ENCODE measurements around the gene MCRS1.
"Not testable (repeated sequence)": the region's sequence is repeated elsewhere in the genome, so short reads cannot be mapped to it uniquely, and the experiment has no call there.

Gene MCRS1
- 34.0 to 62.6 reads per million in 2 donors for total RNA-seq

DNA sequence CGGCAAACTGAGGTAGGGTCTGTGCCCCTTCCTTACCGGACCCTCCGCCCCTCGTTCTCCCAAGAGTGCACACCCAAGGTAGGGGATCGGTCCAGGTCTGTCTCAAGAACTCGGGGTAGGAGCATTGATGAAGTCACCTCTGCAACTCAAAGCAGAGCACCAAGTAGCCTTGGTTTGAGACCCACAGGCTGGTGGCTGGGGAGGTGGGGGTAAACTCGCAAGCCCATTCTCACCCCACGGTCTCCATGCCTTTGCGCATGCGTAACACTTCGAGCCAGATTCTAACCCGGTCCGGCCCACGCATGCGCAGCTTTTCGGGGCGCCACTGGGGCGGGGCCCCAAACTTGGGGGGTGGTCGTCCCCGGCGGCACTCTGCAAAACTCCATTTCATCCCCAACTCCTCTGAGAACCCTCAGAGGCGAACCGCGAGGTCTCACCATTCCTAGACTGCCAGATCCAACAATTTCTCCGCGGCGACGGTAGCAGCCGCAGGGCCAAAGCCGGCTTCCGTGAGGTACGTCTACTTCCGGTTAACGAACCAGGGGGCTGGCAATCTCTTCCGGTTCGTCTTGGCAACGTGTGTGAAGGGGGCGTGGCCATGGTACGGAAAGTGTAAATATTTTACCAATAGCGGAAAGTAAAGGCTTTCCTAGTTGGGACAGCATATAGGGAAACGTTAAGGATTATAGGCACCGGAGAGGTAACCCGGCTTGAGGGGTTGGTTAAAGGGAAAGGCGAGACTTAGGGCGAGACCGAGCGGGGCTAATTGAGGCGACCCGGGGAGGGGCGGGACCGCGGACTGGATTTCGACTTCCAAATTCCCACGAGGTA is at the start of gene MCRS1:
Gene MCRS1, minus strand, starts transcription at position 532 of the 831 bp plus-strand sequence. CDS start 1,411 bp downstream, outside the sequence.
- peak; percentile 76 to 96 (median 86) for DNase-seq

DNA sequence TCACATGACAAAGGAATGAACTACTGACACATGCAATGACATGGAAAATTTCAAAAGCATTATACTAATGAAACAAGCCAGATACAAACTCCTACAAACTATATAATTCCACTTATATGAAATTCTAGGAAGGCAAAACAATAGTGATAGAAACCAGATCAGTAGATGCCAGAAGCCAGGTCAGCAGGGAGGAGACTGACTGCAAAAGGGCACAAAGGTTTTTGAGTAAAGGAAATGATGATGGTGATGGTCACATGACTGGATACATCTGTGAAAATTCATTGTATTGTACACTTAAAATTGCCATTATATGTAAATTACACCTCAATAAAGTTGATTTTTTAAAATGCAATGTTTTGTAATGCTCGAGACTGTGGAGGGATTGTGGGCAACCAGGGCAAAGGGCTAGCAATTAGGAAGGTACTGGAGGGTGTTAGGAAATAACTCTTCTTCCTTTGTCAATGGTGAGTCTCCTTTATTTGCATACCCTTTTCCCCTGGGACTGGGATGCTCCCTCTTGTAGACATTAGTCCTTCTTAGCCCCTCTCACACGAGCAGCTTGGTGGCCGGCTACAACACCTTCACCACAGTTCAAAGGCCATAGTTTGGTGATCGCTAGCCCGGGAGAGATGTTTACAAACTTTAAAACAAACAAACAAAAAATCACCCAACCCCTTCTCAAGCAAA is 48.7 kb upstream of the MCRS1 start:
- DNase-seq, result no peak

- DNase-seq, result no peak
Observed at GRCh38 chr12:49615725-49616124, 47.8 kb upstream of the MCRS1 start.

- no peak for DNase-seq
Observed at GRCh38 chr12:49612210-49612609, 44.3 kb upstream of the MCRS1 start.

DNA sequence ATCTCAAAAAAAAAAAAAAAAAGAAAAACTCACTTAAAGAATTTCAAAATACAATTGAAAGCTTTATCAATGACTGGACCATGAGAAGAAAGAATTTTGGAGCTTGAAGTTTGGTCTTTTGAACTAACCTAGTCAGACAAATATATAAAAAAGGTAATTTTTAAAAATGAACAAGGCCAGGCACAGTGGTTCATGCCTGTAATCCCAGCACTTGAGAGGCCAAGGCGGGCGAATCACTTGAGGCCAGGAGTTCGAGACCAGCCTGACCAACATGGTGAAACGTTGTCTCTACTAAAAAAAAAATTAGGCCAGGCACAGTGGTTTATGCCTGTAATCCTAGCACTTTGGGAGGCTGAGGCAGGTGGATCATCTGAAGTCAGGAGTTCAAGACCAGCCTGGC is 42.8 kb upstream of the MCRS1 start:
- not testable (repeated sequence) for DNase-seq

DNA sequence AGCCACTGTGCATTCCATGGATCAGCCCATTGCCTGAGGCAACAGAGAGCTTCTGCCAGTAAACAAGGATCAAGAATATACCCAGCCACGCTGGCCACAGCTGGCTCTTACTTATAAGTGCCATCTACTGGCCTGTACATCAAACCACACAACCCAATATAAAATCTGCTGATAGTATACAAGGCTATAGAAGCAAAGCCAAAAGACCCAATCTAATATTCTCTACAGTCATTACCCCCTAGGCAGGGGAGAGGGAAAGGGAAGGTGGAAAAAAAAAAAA is 41.9 kb upstream of the MCRS1 start:
- no peak for DNase-seq

GRCh38 chr12:49609059-49609874 is 41.3 kb upstream of the MCRS1 start:
- no peak for DNase-seq

- not testable (repeated sequence) for DNase-seq
Observed at GRCh38 chr12:49605539-49605938, 37.6 kb upstream of the MCRS1 start, which contains the start of gene FAM186B. Gene FAM186B, minus strand, starts transcription at chr12:49605639. Its CDS starts 162 bp downstream, at chr12:49605477.

DNA sequence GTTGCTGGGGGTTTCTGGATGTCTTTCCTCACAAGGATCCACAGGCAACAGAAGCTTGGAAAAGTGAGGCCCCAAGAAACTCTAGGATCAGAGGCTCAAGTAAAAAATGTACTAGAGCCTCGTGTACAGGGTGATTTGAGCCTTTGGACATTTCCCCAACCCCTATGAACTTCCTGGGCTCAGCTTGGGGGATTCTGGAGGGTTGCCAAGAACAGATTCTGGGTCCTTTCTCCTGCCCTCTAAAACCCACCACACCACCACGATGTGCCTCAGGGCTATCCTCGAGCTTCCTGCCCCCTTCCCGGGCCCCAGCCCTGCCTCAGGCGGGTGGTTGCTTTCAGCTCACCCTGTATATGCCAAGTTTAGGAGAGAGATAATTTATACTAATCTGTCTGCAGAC is 36.9 kb upstream of the MCRS1 start:
- DNase-seq, result no peak

DNA sequence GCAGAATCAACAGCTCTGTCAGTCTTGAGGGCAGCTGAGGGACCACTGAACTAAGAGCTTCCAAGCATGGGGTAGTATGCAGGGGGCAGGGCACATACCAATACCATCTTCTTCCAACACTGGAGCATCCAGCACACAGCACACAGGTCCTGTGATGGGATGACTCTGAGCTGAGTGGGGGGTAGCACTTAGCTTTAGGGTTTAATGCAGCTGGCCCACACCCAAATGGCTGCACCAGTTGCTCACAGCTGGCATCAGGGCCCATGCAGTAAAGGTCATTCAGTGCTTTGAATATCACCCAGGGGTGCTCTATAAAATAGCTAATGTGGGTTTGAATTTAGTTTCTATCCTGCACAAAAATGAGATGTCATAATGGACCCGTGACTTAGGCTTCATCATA is 35.8 kb upstream of the MCRS1 start:
- no peak for DNase-seq

GRCh38 chr12:49599961-49600360 is 32.0 kb upstream of the MCRS1 start:
- DNase-seq, result no peak

DNA sequence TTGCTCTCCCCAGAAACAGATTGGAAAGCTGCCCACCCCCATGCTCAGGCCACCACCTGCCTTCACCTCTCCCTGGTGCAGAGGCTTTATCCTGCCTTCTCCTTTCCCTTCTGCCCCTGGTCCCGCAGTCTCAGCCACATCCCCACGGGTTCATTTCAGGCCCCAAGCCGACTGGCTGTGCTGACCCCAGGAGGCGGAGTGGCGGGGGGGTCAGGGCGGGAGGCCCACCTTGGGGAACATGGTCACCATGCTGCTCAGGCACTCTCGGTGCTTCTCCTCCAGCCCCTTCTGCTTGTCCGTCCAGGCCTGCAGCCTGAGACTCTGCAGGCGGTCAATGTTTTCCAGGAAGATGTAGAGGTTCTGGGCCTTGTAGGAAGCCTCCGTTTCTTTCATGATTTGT is 30.6 kb upstream of the MCRS1 start:
- no peak for DNase-seq

DNA sequence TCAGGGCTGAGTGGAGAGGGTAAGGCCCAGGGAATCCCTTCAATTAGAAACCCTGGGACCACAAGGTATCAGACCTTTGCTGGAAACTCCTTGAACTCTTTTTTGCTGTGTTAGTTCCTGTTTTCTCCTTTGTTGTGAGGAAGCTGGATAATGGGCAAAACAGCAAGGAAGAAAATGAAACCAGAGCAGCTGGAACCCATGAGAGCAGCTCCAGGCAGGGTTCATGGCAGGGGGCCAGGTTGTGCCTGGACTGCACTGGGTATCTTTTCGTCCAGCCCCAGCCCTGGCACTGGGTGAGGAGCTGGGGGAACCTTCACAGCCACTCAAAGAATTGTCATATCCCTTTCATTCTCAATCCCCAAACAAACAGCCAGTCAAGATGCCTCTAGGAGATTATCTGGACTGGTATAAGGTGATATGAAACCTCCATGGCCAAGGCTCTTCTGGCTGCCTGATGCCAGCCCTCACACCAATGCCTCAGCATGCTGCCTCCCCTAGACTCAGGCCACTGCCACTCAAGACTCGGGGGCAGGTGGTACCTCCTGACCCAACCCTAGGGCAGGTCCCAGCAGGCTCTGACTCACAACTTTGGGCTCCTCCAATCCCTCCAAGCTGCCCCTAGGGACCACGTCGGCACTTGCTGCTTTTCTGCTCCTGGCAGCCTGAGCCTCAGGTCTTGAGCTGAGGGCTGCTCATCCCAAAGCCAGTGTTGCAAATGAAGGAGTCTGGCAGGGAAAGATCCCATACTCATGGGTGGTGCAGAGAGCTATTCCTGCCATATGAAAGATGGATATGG is 21.0 kb upstream of the MCRS1 start:
- DNase-seq, result no peak

- DNase-seq, result no peak
Observed at GRCh38 chr12:49588281-49588680, 20.3 kb upstream of the MCRS1 start.

DNA sequence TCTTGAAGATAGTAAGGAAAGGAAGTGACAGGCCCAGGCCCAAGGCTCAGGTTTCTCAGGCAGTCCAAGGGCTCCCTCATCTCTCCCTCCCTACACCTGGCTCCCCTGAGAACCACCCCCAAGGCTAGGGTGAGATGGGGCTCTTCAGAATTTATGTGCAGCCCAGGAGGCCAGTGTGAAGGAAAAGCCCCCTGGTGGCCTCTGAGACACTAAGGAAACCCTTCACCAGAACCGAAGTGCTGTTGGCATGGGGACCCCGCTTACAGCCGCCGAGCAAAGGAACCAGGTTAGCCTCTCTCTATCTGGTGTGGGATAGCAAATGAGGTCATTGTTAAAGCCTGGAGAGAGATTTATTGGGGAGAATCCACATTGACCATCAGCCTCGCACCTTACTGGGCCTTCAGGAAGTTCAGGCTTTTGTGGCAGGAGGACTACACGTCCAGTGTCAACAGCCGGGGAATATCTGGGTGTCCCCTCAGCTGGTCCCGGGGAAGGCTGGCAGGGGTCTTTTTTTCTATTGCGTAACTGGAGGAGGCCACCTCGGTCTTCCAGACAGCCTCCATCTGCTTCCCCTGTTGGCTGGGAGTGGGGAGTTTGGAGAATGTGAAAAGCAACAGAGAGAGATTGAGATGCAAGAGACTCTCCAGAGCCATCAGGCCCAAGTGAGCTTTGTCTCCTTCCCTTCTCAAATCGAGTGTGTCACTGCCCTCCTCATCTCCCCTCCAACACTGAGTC is 19.4 kb upstream of the MCRS1 start:
- no peak for DNase-seq

- no peak for DNase-seq
Observed at GRCh38 chr12:49585477-49586459, 17.8 kb upstream of the MCRS1 start.

DNA sequence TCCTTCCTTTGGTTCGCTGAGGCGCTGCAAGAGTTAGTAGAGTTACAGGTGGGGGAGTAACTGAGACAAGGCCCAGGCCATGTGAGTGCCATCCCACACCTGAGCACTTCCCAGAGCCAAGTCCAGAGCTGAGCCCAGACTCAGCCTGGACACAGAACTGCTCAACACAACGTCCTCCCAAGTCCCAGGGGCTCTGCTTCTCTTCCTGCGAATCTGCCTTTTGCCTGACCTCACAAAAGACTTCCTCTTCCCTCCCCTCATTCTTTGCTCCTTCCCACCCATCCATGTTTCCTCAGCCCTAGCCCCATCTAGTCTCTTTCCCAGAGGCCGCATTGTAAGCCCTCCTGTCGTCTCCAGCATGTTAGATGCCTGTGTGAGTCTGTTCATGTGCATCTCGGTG is 16.6 kb upstream of the MCRS1 start:
- DNase-seq, result no peak

DNA sequence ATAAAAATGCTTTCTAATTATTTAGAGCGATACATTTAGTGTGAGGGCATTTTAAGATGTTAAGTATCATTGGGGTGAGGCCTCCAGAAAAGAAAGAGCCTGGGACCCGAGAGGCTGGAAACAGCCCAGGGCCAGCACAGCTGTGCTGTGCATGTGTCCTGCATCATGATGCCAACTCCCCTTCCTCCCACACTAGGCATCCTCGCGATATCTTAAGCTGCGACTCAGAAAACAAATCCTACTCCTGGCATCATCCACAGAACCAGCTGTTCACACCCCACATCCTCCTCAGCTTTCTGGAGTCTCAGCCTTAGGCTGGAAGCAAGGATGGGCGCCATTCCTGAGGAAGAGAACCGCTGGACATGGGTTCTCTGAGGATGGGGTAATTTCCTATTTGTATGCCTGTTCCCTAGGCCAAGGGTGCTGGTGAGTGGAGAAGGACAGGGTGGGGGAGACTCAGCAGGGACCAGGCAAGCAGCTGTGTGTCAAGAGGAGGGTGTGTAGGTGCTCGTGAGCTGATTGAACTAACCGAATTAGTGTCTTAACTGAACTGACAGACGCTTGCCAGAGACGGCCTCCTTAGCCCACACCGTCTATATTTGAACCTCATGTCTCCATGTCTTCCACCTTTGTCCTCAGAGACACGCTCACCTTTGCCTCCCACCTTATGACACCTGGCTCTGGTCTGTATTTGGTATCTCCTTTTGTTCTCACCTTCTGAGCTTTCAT is 15.6 kb upstream of the MCRS1 start:
- DNase-seq, result no peak

- DNase-seq, result no peak
Observed at GRCh38 chr12:49582850-49583249, 14.9 kb upstream of the MCRS1 start.

GRCh38 chr12:49582201-49582600 is 14.3 kb upstream of the MCRS1 start:
- no peak for DNase-seq
